ENCODE data around the gene KRT78.

KRT78 gene

GRCh38 chr12:52829986-52830770, 18.6 kb downstream of the KRT78 start:
- no peak overlapping the region for H3K27ac ChIP-seq
- TF ChIP-seq, protein P1, sequence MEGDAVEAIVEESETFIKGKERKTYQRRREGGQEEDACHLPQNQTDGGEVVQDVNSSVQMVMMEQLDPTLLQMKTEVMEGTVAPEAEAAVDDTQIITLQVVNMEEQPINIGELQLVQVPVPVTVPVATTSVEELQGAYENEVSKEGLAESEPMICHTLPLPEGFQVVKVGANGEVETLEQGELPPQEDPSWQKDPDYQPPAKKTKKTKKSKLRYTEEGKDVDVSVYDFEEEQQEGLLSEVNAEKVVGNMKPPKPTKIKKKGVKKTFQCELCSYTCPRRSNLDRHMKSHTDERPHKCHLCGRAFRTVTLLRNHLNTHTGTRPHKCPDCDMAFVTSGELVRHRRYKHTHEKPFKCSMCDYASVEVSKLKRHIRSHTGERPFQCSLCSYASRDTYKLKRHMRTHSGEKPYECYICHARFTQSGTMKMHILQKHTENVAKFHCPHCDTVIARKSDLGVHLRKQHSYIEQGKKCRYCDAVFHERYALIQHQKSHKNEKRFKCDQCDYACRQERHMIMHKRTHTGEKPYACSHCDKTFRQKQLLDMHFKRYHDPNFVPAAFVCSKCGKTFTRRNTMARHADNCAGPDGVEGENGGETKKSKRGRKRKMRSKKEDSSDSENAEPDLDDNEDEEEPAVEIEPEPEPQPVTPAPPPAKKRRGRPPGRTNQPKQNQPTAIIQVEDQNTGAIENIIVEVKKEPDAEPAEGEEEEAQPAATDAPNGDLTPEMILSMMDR (conservative IDR thresholded peaks at IDR 0.05), result no peak

DNA sequence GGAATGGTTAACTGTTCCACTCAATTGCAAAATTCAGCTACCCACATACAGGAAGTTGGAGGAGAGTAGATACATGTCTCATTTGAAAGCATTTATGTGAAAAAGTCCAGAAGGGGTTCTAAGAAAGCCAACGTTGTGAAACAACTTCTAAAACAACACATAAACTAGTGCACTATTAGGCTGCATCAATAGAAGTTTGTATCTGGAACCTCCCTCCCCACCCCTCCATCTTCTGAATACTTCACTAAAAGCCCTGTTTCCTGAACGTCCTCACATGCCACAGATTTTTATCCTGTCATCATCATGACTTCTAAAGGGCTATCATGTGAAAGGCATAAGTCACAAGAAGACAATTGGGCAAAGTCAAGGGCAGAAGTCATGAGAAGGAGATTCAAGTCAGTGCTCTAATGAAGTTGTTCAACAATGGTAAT, 20.2 kb downstream of the KRT78 start:
- TF ChIP-seq, protein P1 (conservative IDR thresholded peaks at IDR 0.05), result no peak
- no peak overlapping the region for H3K27ac ChIP-seq

- H3K27ac ChIP-seq, result no peak overlapping the region
- TF ChIP-seq, protein P1 (conservative IDR thresholded peaks at IDR 0.05), result no peak
Observed at GRCh38 chr12:52828156-52828555, 20.6 kb downstream of the KRT78 start.

- H3K27ac ChIP-seq, result no peak overlapping the region
- TF ChIP-seq, protein P1 (conservative IDR thresholded peaks at IDR 0.05), result no peak
Observed at GRCh38 chr12:52827499-52828090, 21.2 kb downstream of the KRT78 start.

DNA sequence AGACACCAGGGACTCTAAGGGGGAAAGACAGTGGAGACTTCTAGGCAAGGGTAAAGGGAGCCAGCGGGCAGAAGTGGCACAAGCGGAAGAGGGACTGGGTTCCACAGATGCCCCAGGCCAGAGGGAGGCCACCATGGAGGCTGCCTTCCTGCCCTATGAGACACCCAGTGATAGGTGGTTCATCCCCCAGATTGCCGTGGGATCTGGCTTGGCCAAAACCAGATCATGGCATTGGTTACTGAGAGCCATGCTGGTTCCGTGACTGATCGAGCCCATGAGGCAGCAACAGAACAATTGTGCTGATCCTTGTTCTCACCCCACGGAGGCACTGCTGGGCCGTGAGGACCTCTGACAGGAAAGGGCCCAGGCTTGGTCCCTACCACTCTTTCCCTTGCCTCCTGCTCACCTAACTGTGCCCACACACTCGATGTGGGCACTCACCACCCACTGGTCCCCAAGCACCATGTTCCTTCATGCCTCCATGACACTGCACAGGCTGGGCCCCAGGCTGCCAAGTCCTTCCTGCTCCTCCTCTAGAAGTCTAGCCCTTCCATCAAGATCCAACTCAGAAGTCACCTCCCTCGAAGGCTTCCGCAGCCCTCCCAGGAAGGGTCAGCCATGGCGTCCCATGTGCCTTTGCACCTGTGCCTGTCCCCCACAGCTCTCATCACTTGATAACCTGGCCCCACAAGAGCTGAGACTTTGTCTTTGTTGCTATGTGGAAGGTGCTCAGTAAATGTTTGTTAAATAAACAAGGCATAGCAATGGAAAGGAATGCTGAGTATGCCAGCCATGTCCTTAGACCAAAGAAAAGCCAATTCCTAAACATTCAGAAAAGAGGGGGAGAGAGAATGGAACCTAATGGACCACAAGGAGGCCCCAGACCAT, 21.9 kb downstream of the KRT78 start:
- TF ChIP-seq, protein P1 (conservative IDR thresholded peaks at IDR 0.05), result no peak
- H3K27ac ChIP-seq, result no peak overlapping the region

- TF ChIP-seq, protein P1 (conservative IDR thresholded peaks at IDR 0.05), result no peak
- no peak overlapping the region for H3K27ac ChIP-seq
Observed at GRCh38 chr12:52825961-52826360, 22.8 kb downstream of the KRT78 start.
